ENCODE results near the gene KCNG1.

The KCNG1 gene

GRCh38 chr20:51010043-51010365 lies 12.9 kb downstream of the KCNG1 start:
- no peak for TF ChIP-seq CTCF (IDR thresholded peaks at IDR 0.05; ENCODE audit: insufficient read depth, low read length, poor library complexity, severe bottlenecking)
- Histone ChIP-seq H3K36me3 (ENCODE audit: control insufficient read depth, insufficient read depth, low read length) (no peaks in the 10 kb centered on the region), H3K27me3 (replicated peaks; ENCODE audit: control insufficient read depth, insufficient read depth, low read length) (no peaks in the 10 kb centered on the region; the same call in 1 of the 2 replicates), H3K4me3 (replicated peaks; ENCODE audit: low read depth, low read length) (no peak overlapping the region)
- no peak for DNase-seq (ENCODE audit: extremely low read depth, insufficient read length)

GRCh38 chr20:51009303-51010042 lies 13.4 kb downstream of the KCNG1 start:
- no peaks in the 10 kb centered on the region for H3K36me3 ChIP-seq (ENCODE audit: control insufficient read depth, insufficient read depth, low read length)
- TF ChIP-seq CTCF (IDR thresholded peaks at IDR 0.05; ENCODE audit: insufficient read depth, low read length, poor library complexity, severe bottlenecking) = no peak
- H3K4me3 ChIP-seq (replicated peaks; ENCODE audit: low read depth, low read length) = no peak overlapping the region
- no peaks in the 10 kb centered on the region; the same call in 1 of the 2 replicates for H3K27me3 ChIP-seq (replicated peaks; ENCODE audit: control insufficient read depth, insufficient read depth, low read length)
- no peak for DNase-seq (ENCODE audit: extremely low read depth, insufficient read length)

- H3K36me3 ChIP-seq (ENCODE audit: control insufficient read depth, insufficient read depth, low read length) = no peaks in the 10 kb centered on the region
- no peak for TF ChIP-seq CTCF (IDR thresholded peaks at IDR 0.05; ENCODE audit: insufficient read depth, low read length, poor library complexity, severe bottlenecking)
- H3K27me3 ChIP-seq (replicated peaks; ENCODE audit: control insufficient read depth, insufficient read depth, low read length) = no peaks in the 10 kb centered on the region; the same call in 1 of the 2 replicates
- no peak overlapping the region for H3K4me3 ChIP-seq (replicated peaks; ENCODE audit: low read depth, low read length)
- no peak for DNase-seq (ENCODE audit: extremely low read depth, insufficient read length)
Measured at GRCh38 chr20:51008718-51009117, 14.2 kb downstream of the KCNG1 start.

- Histone ChIP-seq H3K4me3 (replicated peaks; ENCODE audit: low read depth, low read length) (no peak overlapping the region), H3K27me3 (replicated peaks; ENCODE audit: control insufficient read depth, insufficient read depth, low read length) (peaks cover 3% of the 10 kb centered on the region), H3K36me3 (ENCODE audit: control insufficient read depth, insufficient read depth, low read length) (no peaks in the 10 kb centered on the region)
- TF ChIP-seq CTCF (IDR thresholded peaks at IDR 0.05; ENCODE audit: insufficient read depth, low read length, poor library complexity, severe bottlenecking) = no peak
- no peak for DNase-seq (ENCODE audit: extremely low read depth, insufficient read length)
Measured at GRCh38 chr20:51005214-51005613, 17.7 kb downstream of the KCNG1 start.

- TF ChIP-seq CTCF (IDR thresholded peaks at IDR 0.05; ENCODE audit: insufficient read depth, low read length, poor library complexity, severe bottlenecking) = no peak
- no peaks in the 10 kb centered on the region for H3K36me3 ChIP-seq (ENCODE audit: control insufficient read depth, insufficient read depth, low read length)
- no peak for DNase-seq (ENCODE audit: extremely low read depth, insufficient read length)
- peaks cover 4% of the 10 kb centered on the region for H3K27me3 ChIP-seq (replicated peaks; ENCODE audit: control insufficient read depth, insufficient read depth, low read length)
- no peak overlapping the region for H3K4me3 ChIP-seq (replicated peaks; ENCODE audit: low read depth, low read length)
Measured at GRCh38 chr20:51004781-51005180, 18.1 kb downstream of the KCNG1 start.

- no peak for TF ChIP-seq CTCF (IDR thresholded peaks at IDR 0.05; ENCODE audit: insufficient read depth, low read length, poor library complexity, severe bottlenecking)
- no peak for DNase-seq (ENCODE audit: extremely low read depth, insufficient read length)
- no peak overlapping the region for H3K4me3 ChIP-seq (replicated peaks; ENCODE audit: low read depth, low read length)
- H3K27me3 ChIP-seq (replicated peaks; ENCODE audit: control insufficient read depth, insufficient read depth, low read length) = peaks cover 4% of the 10 kb centered on the region
- H3K36me3 ChIP-seq (ENCODE audit: control insufficient read depth, insufficient read depth, low read length) = no peaks in the 10 kb centered on the region
Measured at GRCh38 chr20:51004305-51004727, 18.6 kb downstream of the KCNG1 start.

All from GM06990 (cell line).